Activated naive CD4-positive, alpha-beta T cell treated with anti-CD3 and anti-CD28 coated beads, Interleukin-2, amount 50 U/mL, for 16 hours (primary cell): ENCODE data around the gene KLHL3.
"Not testable (repeated sequence)": the region's sequence is repeated elsewhere in the genome, so short reads cannot be mapped to it uniquely, and the experiment has no call there.

Experiments used
- DNase-seq: peaks from one replicate; pipeline ENCODE4 v3.0.0-alpha.2; 2020

KLHL3 gene

GRCh38 chr5:137665678-137666460 lies 70.0 kb downstream of the KLHL3 start:
- DNase-seq = peak; percentile 29

GRCh38 chr5:137660349-137660817 lies 75.5 kb downstream of the KLHL3 start:
- DNase-seq = peak; percentile 78

GRCh38 chr5:137659209-137659608 lies 76.7 kb downstream of the KLHL3 start:
- no peak for DNase-seq

GRCh38 chr5:137658324-137658723 lies 77.6 kb downstream of the KLHL3 start:
- DNase-seq = no peak

GRCh38 chr5:137657073-137657472 lies 78.8 kb downstream of the KLHL3 start:
- DNase-seq = no peak

- no peak for DNase-seq
These were observed 79.3 kb downstream of the KLHL3 start for GRCh38 chr5:137656558-137656957.

GRCh38 chr5:137651022-137651421 lies 84.9 kb downstream of the KLHL3 start:
- no peak for DNase-seq

- no peak for DNase-seq
These were observed 86.5 kb downstream of the KLHL3 start for GRCh38 chr5:137649228-137649935.

- no peak for DNase-seq
These were observed 87.5 kb downstream of the KLHL3 start for GRCh38 chr5:137648361-137648760.

- DNase-seq = no peak
These were observed 88.5 kb downstream of the KLHL3 start for GRCh38 chr5:137647401-137647800.

GRCh38 chr5:137646761-137647160 lies 89.1 kb downstream of the KLHL3 start:
- no peak for DNase-seq

- DNase-seq = not testable (repeated sequence)
These were observed 92.8 kb downstream of the KLHL3 start for GRCh38 chr5:137643081-137643480.

- no peak for DNase-seq
These were observed 93.8 kb downstream of the KLHL3 start for GRCh38 chr5:137642091-137642490.

GRCh38 chr5:137641148-137641547 lies 94.7 kb downstream of the KLHL3 start:
- no peak for DNase-seq

GRCh38 chr5:137639645-137640044 lies 96.2 kb downstream of the KLHL3 start:
- no peak for DNase-seq

- DNase-seq = no peak
These were observed 97.0 kb downstream of the KLHL3 start for GRCh38 chr5:137638841-137639240.

GRCh38 chr5:137636830-137637714 lies 98.8 kb downstream of the KLHL3 start:
- no peak for DNase-seq

GRCh38 chr5:137636099-137636498 lies 99.8 kb downstream of the KLHL3 start:
- no peak for DNase-seq

GRCh38 chr5:137635521-137635921 lies 100.4 kb downstream of the KLHL3 start:
- no peak for DNase-seq

GRCh38 chr5:137633896-137634295 lies 102.0 kb downstream of the KLHL3 start:
- no peak for DNase-seq

GRCh38 chr5:137632716-137633115 lies 103.2 kb downstream of the KLHL3 start:
- DNase-seq = no peak

GRCh38 chr5:137631453-137631852 lies 104.4 kb downstream of the KLHL3 start:
- no peak for DNase-seq

- no peak for DNase-seq
These were observed 104.9 kb downstream of the KLHL3 start for GRCh38 chr5:137630972-137631370.
